ENCODE measurements around the gene FETUB.

DNA sequence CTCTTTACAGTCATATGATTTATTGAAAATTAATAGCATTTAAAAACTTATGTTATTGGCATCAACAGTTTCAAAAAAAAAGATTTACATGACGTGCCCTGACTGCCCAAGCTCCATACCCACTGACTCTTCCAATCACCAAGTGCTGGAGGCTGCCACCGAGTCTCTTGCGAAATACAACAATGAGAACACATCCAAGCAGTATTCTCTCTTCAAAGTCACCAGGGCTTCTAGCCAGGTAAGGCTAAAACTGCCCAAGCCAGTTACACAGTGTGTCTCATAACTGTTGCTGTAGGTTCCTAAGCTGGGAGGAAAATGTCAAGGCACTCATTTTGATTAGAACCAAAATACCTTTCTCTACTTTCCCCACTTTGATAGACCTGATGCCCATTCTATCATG lies 4.5 kb downstream of the FETUB start:
- no peak for TF ChIP-seq POLR2A (IDR thresholded peaks at IDR 0.05; ENCODE audit: borderline replicate concordance, extremely low read depth, insufficient read depth, insufficient read length)
- TF ChIP-seq, protein P1, sequence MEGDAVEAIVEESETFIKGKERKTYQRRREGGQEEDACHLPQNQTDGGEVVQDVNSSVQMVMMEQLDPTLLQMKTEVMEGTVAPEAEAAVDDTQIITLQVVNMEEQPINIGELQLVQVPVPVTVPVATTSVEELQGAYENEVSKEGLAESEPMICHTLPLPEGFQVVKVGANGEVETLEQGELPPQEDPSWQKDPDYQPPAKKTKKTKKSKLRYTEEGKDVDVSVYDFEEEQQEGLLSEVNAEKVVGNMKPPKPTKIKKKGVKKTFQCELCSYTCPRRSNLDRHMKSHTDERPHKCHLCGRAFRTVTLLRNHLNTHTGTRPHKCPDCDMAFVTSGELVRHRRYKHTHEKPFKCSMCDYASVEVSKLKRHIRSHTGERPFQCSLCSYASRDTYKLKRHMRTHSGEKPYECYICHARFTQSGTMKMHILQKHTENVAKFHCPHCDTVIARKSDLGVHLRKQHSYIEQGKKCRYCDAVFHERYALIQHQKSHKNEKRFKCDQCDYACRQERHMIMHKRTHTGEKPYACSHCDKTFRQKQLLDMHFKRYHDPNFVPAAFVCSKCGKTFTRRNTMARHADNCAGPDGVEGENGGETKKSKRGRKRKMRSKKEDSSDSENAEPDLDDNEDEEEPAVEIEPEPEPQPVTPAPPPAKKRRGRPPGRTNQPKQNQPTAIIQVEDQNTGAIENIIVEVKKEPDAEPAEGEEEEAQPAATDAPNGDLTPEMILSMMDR (IDR thresholded peaks at IDR 0.05 in 2 of 3, conservative IDR thresholded peaks at IDR 0.05 in 1 of 3; ENCODE audit: borderline replicate concordance in 1 of 3, insufficient read depth in 1 of 3, low read depth in 2 of 3, low read length in 2 of 3) = no peak

Data from HCT116 (cell line).